ENCODE measurements around the gene DVL1. TPM values are rescaled to one million over a fixed set of nuclear protein-coding genes. Genes with fewer than 3 reads are reported as not detected.

The DVL1 gene
- total RNA-seq, 1 donor from 2014 or later, result 66.0 TPM

DNA sequence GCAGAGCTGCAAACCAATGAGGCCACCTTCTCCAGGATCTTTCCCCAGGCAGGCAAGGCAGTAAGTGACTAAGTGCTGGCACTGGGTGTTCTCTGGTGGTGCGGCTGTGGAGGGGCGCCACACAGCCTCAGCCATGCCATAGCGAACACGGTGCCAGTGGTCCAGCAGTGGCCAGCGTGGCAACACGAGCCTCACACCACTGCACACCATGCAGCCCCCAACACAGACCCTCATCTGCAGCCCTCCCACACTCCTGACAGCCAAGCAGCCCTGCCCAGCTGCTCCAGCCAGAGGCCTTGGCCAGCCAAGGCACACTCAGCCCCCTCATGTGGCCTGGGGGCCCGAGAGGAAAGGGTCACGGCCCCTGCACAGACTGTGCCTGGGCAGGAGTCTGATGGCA lies 27.7 kb downstream of the DVL1 start:
- no peak overlapping the region for H3K27ac ChIP-seq
- intact Hi-C loops (cut with DNase I), result no loop called here
- peaks cover 34% of the 10 kb centered on the region for H3K4me1 ChIP-seq
- H3K27me3 ChIP-seq, result no peaks in the 10 kb centered on the region
- no peak for ATAC-seq
- no peak for TF ChIP-seq CTCF (IDR thresholded peaks at IDR 0.05)
- no peak overlapping the region for H3K4me3 ChIP-seq
- H3K36me3 ChIP-seq, result peaks cover 20% of the 10 kb centered on the region
- no peak for DNase-seq
- no peaks in the 10 kb centered on the region for H3K9me3 ChIP-seq

- no peak overlapping the region for H3K27ac ChIP-seq
- intact Hi-C loops (cut with DNase I), result no loop called here
- peaks cover 31% of the 10 kb centered on the region for H3K4me1 ChIP-seq
- no peaks in the 10 kb centered on the region for H3K27me3 ChIP-seq
- no peak for DNase-seq
- no peaks in the 10 kb centered on the region for H3K9me3 ChIP-seq
- H3K4me3 ChIP-seq, result no peak overlapping the region
- H3K36me3 ChIP-seq, result peaks cover 20% of the 10 kb centered on the region
- ATAC-seq, result no peak
- TF ChIP-seq CTCF (IDR thresholded peaks at IDR 0.05), result no peak
Observed at GRCh38 chr1:1320666-1321448, 28.4 kb downstream of the DVL1 start.

GRCh38 chr1:1319646-1319941 lies 29.6 kb downstream of the DVL1 start:
- Histone ChIP-seq H3K27ac (peak overlapping the region; percentile 17), H3K4me3 (no peak overlapping the region), H3K4me1 (peaks cover 24% of the 10 kb centered on the region), H3K9me3 (no peaks in the 10 kb centered on the region), H3K36me3 (peaks cover 27% of the 10 kb centered on the region), H3K27me3 (no peaks in the 10 kb centered on the region)
- ATAC-seq (no peak), DNase-seq (no peak)
- no peak for TF ChIP-seq CTCF (IDR thresholded peaks at IDR 0.05)
- intact Hi-C loops (cut with DNase I), result no loop called here

DNA sequence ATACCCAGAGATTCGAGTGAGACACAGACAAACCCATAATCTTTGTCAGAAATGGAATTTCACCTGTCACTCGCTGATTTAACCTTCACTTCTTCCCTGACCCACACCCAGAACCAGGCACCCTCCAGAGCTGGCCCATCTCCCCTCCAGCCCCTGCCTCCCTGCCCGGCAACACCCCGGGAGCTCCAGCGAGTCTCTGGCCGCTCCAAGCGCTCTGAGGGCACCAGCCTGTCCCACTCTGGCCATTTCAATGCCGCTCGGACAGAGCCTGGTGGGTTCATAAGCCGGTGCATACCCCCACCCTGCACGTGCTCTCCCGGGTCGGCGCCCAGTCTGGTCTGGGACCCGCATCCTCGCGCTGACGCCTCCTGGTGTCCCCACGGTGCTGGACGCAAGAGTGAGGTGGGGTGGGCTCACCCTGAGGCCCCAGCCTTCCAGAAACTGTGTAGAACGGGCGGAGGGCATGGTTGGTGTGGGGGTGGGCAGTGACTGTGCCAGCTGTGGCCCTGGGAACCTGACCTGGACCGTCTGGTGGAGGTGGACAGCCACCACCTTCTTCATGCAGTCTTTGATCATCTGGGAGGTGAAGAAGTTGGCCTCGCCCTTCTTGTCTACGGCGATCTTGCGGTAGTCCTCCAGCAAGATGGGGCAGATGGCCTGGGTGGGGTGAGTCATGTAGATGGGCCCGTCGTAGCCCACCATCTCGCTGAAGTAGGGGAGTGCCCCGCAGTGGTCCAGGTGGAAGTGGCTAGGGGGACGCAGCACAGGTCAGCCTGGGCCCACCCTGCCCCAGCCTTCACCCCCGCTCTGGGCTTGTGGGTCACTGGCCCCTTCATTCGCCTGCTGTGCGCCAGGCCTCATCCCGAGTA lies 30.2 kb downstream of the DVL1 start:
- intact Hi-C loops (cut with DNase I), result no loop called here
- Histone ChIP-seq H3K27ac (peak overlapping the region; percentile 72), H3K36me3 (peaks cover 33% of the 10 kb centered on the region), H3K4me1 (peaks cover 24% of the 10 kb centered on the region), H3K4me3 (no peak overlapping the region), H3K27me3 (no peaks in the 10 kb centered on the region), H3K9me3 (no peaks in the 10 kb centered on the region)
- DNase-seq (no peak), ATAC-seq (no peak)
- no peak for TF ChIP-seq CTCF (IDR thresholded peaks at IDR 0.05)

GRCh38 chr1:1318131-1318652 lies 31.0 kb downstream of the DVL1 start:
- peak; percentile 75 for ATAC-seq
- no peak for TF ChIP-seq CTCF (IDR thresholded peaks at IDR 0.05)
- H3K36me3 ChIP-seq, result peaks cover 41% of the 10 kb centered on the region
- H3K4me3 ChIP-seq, result no peak overlapping the region
- H3K4me1 ChIP-seq, result peaks cover 19% of the 10 kb centered on the region
- no peaks in the 10 kb centered on the region for H3K9me3 ChIP-seq
- intact Hi-C loops (cut with DNase I), result no loop called here
- peak; percentile 87 for DNase-seq
- peak overlapping the region; percentile 72 for H3K27ac ChIP-seq
- no peaks in the 10 kb centered on the region for H3K27me3 ChIP-seq

Measured in upper lobe of right lung (tissue), 1 donor.